CD4-positive, alpha-beta T cell treated with Interleukin-12 subunit alpha and Interleukin-12 subunit beta, for 1 hour (primary cell): Measurements from ENCODE around the gene CDH23.

Experiments used
- DNase-seq: peaks from one replicate; pipeline ENCODE4 v3.0.0-alpha.2; 2020

The CDH23 gene

GRCh38 chr10:71487726-71488125 lies 91.0 kb downstream of the CDH23 start:
- DNase-seq = no peak

- DNase-seq = no peak
Observed at GRCh38 chr10:71489077-71489476, 92.4 kb downstream of the CDH23 start.

GRCh38 chr10:71492872-71493271 lies 96.2 kb downstream of the CDH23 start:
- DNase-seq = no peak

- no peak for DNase-seq
Observed at GRCh38 chr10:71493741-71494140, 97.0 kb downstream of the CDH23 start.

- DNase-seq = no peak
Observed at GRCh38 chr10:71494476-71494875, 97.8 kb downstream of the CDH23 start.

- DNase-seq = peak; percentile 6
Observed at GRCh38 chr10:71494980-71495381, 98.3 kb downstream of the CDH23 start.

GRCh38 chr10:71496927-71497762 lies 100.4 kb downstream of the CDH23 start:
- DNase-seq = no peak

GRCh38 chr10:71497763-71498326 lies 101.1 kb downstream of the CDH23 start:
- DNase-seq = no peak

- DNase-seq = no peak
Observed at GRCh38 chr10:71501402-71501801, 104.7 kb downstream of the CDH23 start.

- DNase-seq = no peak
Observed at GRCh38 chr10:71502190-71502589, 105.5 kb downstream of the CDH23 start.

GRCh38 chr10:71502851-71503250 lies 106.1 kb downstream of the CDH23 start:
- DNase-seq = no peak

- no peak for DNase-seq
Observed at GRCh38 chr10:71504168-71504567, 107.4 kb downstream of the CDH23 start.

- DNase-seq = no peak
Observed at GRCh38 chr10:71504570-71504969, 107.8 kb downstream of the CDH23 start.

- no peak for DNase-seq
Observed at GRCh38 chr10:71505862-71506261, 109.1 kb downstream of the CDH23 start.

- DNase-seq = no peak
Observed at GRCh38 chr10:71509444-71509843, 112.7 kb downstream of the CDH23 start.

GRCh38 chr10:71511206-71511605 lies 114.5 kb downstream of the CDH23 start:
- no peak for DNase-seq

- no peak for DNase-seq
Observed at GRCh38 chr10:71512312-71512711, 115.6 kb downstream of the CDH23 start.

GRCh38 chr10:71512761-71513539 lies 116.2 kb downstream of the CDH23 start:
- DNase-seq = no peak

GRCh38 chr10:71513540-71513853 lies 116.8 kb downstream of the CDH23 start:
- no peak for DNase-seq

GRCh38 chr10:71513936-71514335 lies 117.2 kb downstream of the CDH23 start:
- DNase-seq = no peak

GRCh38 chr10:71515531-71516172 lies 118.9 kb downstream of the CDH23 start:
- DNase-seq = no peak

- DNase-seq = no peak
Observed at GRCh38 chr10:71516890-71517289, 120.2 kb downstream of the CDH23 start.
